OCI-LY7 (cell line): ENCODE results near the gene CKMT2. TPM values are rescaled to one million over a fixed set of nuclear protein-coding genes. Genes with fewer than 3 reads are reported as not detected.

Experiments used
- BruUV-seq: library from RNA; stranded (reverse); fragments of 400-500 nt; replicated peaks from 2 replicates; lab custom pipeline; 2021; lab: Mats Ljungman, UMichigan
- CTCF ChIA-PET: fragments of 300-600 bp; sonication (Branson Sonifier 250); formaldehyde crosslinking; loops from one replicate; lab custom pipeline; 2022; ENCODE audit warnings: antibody characterized with exemption; ENCODE audit not compliant: unreplicated experiment; lab: Charles Lee
- POLR2A ChIA-PET: fragments of 300-600 bp; sonication (Branson Sonifier 250); formaldehyde crosslinking; loops from one replicate; lab custom pipeline; 2022; ENCODE audit warnings: antibody characterized with exemption; lab: Charles Lee
- DNase-seq: peaks from one replicate; pipeline ENCODE4 v3.0.0-alpha.2; 2015; ENCODE audit warnings: low spot score
- H2AFZ ChIP-seq: fragments of 200-600 bp; sonication (generic), shearing (Covaris generic); 2 replicates; pipeline ENCODE4 v1.6.1; 2014; ENCODE audit warnings: mild to moderate bottlenecking, antibody characterized with exemption, low read length, moderate library complexity
- H3K27ac ChIP-seq: fragments of 200-600 bp; sonication (generic); 2 replicates; pipeline ENCODE4 v1.5.1; 2014; ENCODE audit warnings: mixed run types, low read depth, mild to moderate bottlenecking, moderate library complexity, low read length, inconsistent platforms; ENCODE audit not compliant: poor library complexity, severe bottlenecking
- H3K36me3 ChIP-seq: fragments of 200-600 bp; sonication (generic); 2 replicates; pipeline ENCODE4 v1.6.1; 2014; ENCODE audit warnings: mild to moderate bottlenecking, antibody characterized with exemption, low read length, moderate library complexity, mixed read lengths; ENCODE audit not compliant: insufficient read depth
- H3K4me1 ChIP-seq: fragments of 200-600 bp; sonication (generic); 2 replicates; pipeline ENCODE4 v1.5.1; 2014; ENCODE audit warnings: mild to moderate bottlenecking, low read length; ENCODE audit not compliant: insufficient read depth, poor library complexity, severe bottlenecking
- H3K4me2 ChIP-seq: fragments of 200-600 bp; sonication (generic); 2 replicates; pipeline ENCODE4 v1.6.1; 2014; ENCODE audit warnings: mild to moderate bottlenecking, low read length
- H3K4me3 ChIP-seq: fragments of 200-600 bp; sonication (generic); 2 replicates; pipeline ENCODE4 v1.5.1; 2014; ENCODE audit warnings: mild to moderate bottlenecking, low read depth, low read length; ENCODE audit not compliant: poor library complexity, severe bottlenecking
- H3K79me2 ChIP-seq: fragments of 200-600 bp; sonication (generic); 2 replicates; pipeline ENCODE4 v1.6.1; 2016; ENCODE audit warnings: low read depth, mild to moderate bottlenecking, low read length, moderate library complexity, mixed read lengths; ENCODE audit not compliant: insufficient read depth
- H3K9me2 ChIP-seq: fragments of 200-600 bp; sonication (generic); 2 replicates; pipeline ENCODE4 v1.6.1; 2016; ENCODE audit warnings: mild to moderate bottlenecking, low read length, mixed read lengths; ENCODE audit not compliant: insufficient read depth
- H3K9me3 ChIP-seq: fragments of 200-600 bp; sonication (generic); 2 replicates; pipeline ENCODE4 v1.6.1; 2014; ENCODE audit warnings: mild to moderate bottlenecking, mixed run types, low read length, mixed read lengths
- H4K20me1 ChIP-seq: fragments of 200-600 bp; sonication (generic); 2 replicates; pipeline ENCODE4 v1.6.1; 2014; ENCODE audit warnings: mild to moderate bottlenecking, antibody characterized with exemption, low read length, moderate library complexity, mixed read lengths; ENCODE audit not compliant: insufficient read depth
- CTCF ChIP-seq: fragments of 200-600 bp; sonication (generic); conservative IDR thresholded peaks from 2 replicates; pipeline ENCODE4 v1.5.1; 2014; ENCODE audit warnings: mild to moderate bottlenecking, antibody characterized with exemption, low read length, moderate library complexity, mixed read lengths
- EZH2phosphoT487 ChIP-seq: fragments of 200-600 bp; sonication (generic); IDR thresholded peaks from 2 replicates; pipeline ENCODE4 v1.6.1; 2018; ENCODE audit warnings: low read depth, borderline replicate concordance, mild to moderate bottlenecking, mixed run types, antibody characterized with exemption, low read length, moderate library complexity, mixed read lengths
- intact Hi-C: fragments of 100-400 bp; cut with micrococcal nuclease; formaldehyde crosslinking; loops from one replicate; pipeline ENCODE4 v1.10.0; 2022; ENCODE audit not compliant: unreplicated experiment
- total RNA-seq, 2 experiments: library from RNA; depleted of rRNA in 1 of 2; stranded (reverse); fragments of >200 nt in 1 of 2; shearing (Covaris generic) in 1 of 2; gene quantifications; 2 replicates each; pipeline ENCODE4 v1.2.3, GENCODE V29; 2014 to 2022

Gene CKMT2
- total RNA-seq, 2 experiments from 2014 or later, result not detected

DNA sequence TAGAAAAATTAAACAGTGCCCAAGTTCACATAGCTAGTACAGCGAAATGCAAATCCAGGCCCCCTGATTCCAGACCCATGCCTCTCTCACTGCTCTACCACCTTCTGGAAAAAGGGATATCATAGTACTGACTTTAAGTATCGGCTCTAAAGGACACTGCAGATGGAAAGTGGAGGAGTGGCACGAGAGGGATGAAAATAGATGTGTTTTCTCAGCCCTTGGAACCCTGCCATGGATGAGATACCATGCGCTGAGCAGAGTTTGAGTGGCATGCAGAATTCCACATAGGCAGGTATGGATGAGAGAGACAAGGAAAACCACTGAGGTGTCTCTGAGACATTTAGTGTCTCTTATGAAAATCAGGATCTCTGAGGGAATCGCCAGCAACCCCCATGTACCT lies 18.8 kb downstream of the CKMT2 start:
- Histone ChIP-seq H3K27ac (no peak overlapping the region), H2AFZ (no peak overlapping the region), H3K9me3 (no peaks in the 10 kb centered on the region), H3K4me1 (no peaks in the 10 kb centered on the region), H3K4me3 (no peak overlapping the region), H3K36me3 (peaks cover 6% of the 10 kb centered on the region; the same call in 1 of the 2 replicates), H3K79me2 (no peaks in the 10 kb centered on the region), H3K4me2 (no peak overlapping the region), H3K9me2 (no peaks in the 10 kb centered on the region), H4K20me1 (no peaks in the 10 kb centered on the region)
- intact Hi-C loops, result no loop called here
- no TSS peak for BruUV-seq
- TF ChIP-seq CTCF (no peak), EZH2phosphoT487 (no peak)
- ChIA-PET CTCF (no interaction called here), POLR2A (no interaction called here)
- DNase-seq, result no peak

- no peak for TF ChIP-seq EZH2phosphoT487
- no peak for TF ChIP-seq CTCF
- intact Hi-C loops, result no loop called here
- no peaks in the 10 kb centered on the region for H3K9me3 ChIP-seq
- H4K20me1 ChIP-seq, result no peaks in the 10 kb centered on the region
- no peak overlapping the region for H3K4me2 ChIP-seq
- H3K9me2 ChIP-seq, result no peaks in the 10 kb centered on the region
- H3K27ac ChIP-seq, result no peak overlapping the region
- BruUV-seq, result no TSS peak
- no peak overlapping the region for H2AFZ ChIP-seq
- no peaks in the 10 kb centered on the region for H3K4me1 ChIP-seq
- DNase-seq, result no peak
- H3K4me3 ChIP-seq, result no peak overlapping the region
- peaks cover 6% of the 10 kb centered on the region; the same call in 1 of the 2 replicates for H3K36me3 ChIP-seq
- ChIA-PET POLR2A (interaction anchor here (0.8 kb wide), 1 partner anchor 35 kb away, joined by 3 read pairs; no protein-coding TSS in a partner anchor), CTCF (interaction anchor here (0.5 kb wide), 1 partner anchor 1788 kb away, joined by 5 read pairs; no protein-coding TSS in a partner anchor)
- no peaks in the 10 kb centered on the region for H3K79me2 ChIP-seq
Measured at GRCh38 chr5:81252904-81253303, 19.8 kb downstream of the CKMT2 start.

DNA sequence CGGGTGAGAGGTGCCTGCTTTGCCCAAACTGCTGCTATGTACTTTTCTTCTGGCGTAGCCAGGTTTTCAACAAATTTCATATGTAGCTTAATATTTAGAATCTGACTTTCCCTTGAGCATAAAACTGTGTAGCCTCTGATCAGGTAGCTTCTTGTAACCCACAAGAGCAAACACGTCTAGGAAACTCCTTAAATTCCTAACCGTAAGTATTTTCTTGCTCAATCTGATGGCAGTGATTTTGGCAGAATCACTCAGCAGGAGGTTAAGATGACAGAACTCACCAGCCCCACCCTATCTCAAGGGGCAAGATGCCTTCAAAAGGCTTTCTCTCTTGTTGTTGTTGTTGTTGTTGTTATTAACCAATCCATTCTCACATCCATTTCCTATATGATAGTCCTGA lies 20.8 kb downstream of the CKMT2 start:
- Histone ChIP-seq H3K27ac (no peak overlapping the region), H3K9me2 (no peaks in the 10 kb centered on the region), H3K9me3 (no peaks in the 10 kb centered on the region), H3K4me3 (no peak overlapping the region), H2AFZ (no peak overlapping the region), H3K36me3 (peaks cover 6% of the 10 kb centered on the region; the same call in 1 of the 2 replicates), H3K79me2 (no peaks in the 10 kb centered on the region), H3K4me2 (no peak overlapping the region), H3K4me1 (no peaks in the 10 kb centered on the region), H4K20me1 (no peaks in the 10 kb centered on the region)
- CTCF ChIA-PET, result no interaction called here
- intact Hi-C loops, result no loop called here
- TF ChIP-seq EZH2phosphoT487 (no peak), CTCF (no peak)
- DNase-seq, result no peak
- POLR2A ChIA-PET, result no interaction called here
- no TSS peak for BruUV-seq
